ENCODE measurements around the gene MMRN2. TPM values are rescaled to one million over a fixed set of nuclear protein-coding genes. Genes with fewer than 3 reads are reported as not detected.
"Not testable (repeated sequence)": the region's sequence is repeated elsewhere in the genome, so short reads cannot be mapped to it uniquely, and the experiment has no call there.

The MMRN2 gene
- total RNA-seq, 1 donor from 2014 or later = 282 TPM

GRCh38 chr10:86955501-86956194, 1.8 kb downstream of the MMRN2 start:
- no peaks in the 10 kb centered on the region for H3K36me3 ChIP-seq
- no peaks in the 10 kb centered on the region for H3K27me3 ChIP-seq
- TF ChIP-seq CTCF (IDR thresholded peaks at IDR 0.05) = no peak
- DNase-seq (ENCODE audit: low spot score in 2 of 2) = peak in 1 of 2 donors; percentile 9
- H3K4me3 ChIP-seq = peak overlapping the region in 1 of 2 donors; percentile 40
- intact Hi-C loops (cut with DNase I) = loop anchor here (5.0 to 10.0 kb wide), 2 partner anchors 243 to 431 kb away; partner anchors contain the start of gene WAPL
- H3K27ac ChIP-seq = peak overlapping the region; percentile 95 to 98
- H3K9me3 ChIP-seq = no peaks in the 10 kb centered on the region
- peaks cover 58 to 78% of the 10 kb centered on the region in 2 donors for H3K4me1 ChIP-seq

- intact Hi-C loops (cut with DNase I) = loop anchor here (5.0 to 10.0 kb wide), 2 partner anchors 243 to 430 kb away; partner anchors contain the start of gene WAPL
These were observed 2.5 kb downstream of the MMRN2 start for GRCh38 chr10:86954681-86955500.

GRCh38 chr10:86953747-86954680, 3.4 kb downstream of the MMRN2 start:
- Histone ChIP-seq H3K4me1 (peaks cover 51 to 67% of the 10 kb centered on the region in 2 donors), H3K27ac (peak overlapping the region; percentile 95 to 98), H3K4me3 (peak overlapping the region in 1 of 2 donors; percentile 1), H3K9me3 (no peaks in the 10 kb centered on the region), H3K27me3 (no peaks in the 10 kb centered on the region), H3K36me3 (no peaks in the 10 kb centered on the region)
- DNase-seq (ENCODE audit: low spot score in 2 of 2) = peak in 1 of 2 donors; percentile 91
- intact Hi-C loops (cut with DNase I) = loop anchor here (10.0 kb wide), 1 partner anchor 429 kb away; the partner anchor contains the start of gene WAPL
- no peak for TF ChIP-seq CTCF (IDR thresholded peaks at IDR 0.05)

More at GRCh38 chr10:86954681-86955500, 2.5 kb downstream of the MMRN2 start:
- peaks cover 55 to 74% of the 10 kb centered on the region in 2 donors for H3K4me1 ChIP-seq
- no peaks in the 10 kb centered on the region for H3K36me3 ChIP-seq
- H3K9me3 ChIP-seq = no peaks in the 10 kb centered on the region
- DNase-seq (ENCODE audit: low spot score in 2 of 2) = no peak
- no peaks in the 10 kb centered on the region for H3K27me3 ChIP-seq
- H3K4me3 ChIP-seq = peak overlapping the region in 1 of 2 donors; percentile 1
- H3K27ac ChIP-seq = peak overlapping the region; percentile 95 to 98
- TF ChIP-seq CTCF (IDR thresholded peaks at IDR 0.05) = no peak

- H3K36me3 ChIP-seq; H3K4me3 ChIP-seq; H3K27me3 ChIP-seq; H3K9me3 ChIP-seq; DNase-seq (ENCODE audit: low spot score in 2 of 2): not testable (repeated sequence)
- intact Hi-C loops (cut with DNase I) = loop anchor here (10.0 kb wide), 1 partner anchor 428 kb away; the partner anchor contains the start of gene WAPL
- Histone ChIP-seq H3K4me1 (peaks cover 40 to 54% of the 10 kb centered on the region in 2 donors), H3K27ac (peak overlapping the region; percentile 95 to 98)
These were observed 4.7 kb downstream of the MMRN2 start for GRCh38 chr10:86952697-86953096.

- Histone ChIP-seq H3K9me3 (no peaks in the 10 kb centered on the region), H3K4me1 (peaks cover 34 to 49% of the 10 kb centered on the region in 2 donors), H3K36me3 (no peaks in the 10 kb centered on the region), H3K27me3 (no peaks in the 10 kb centered on the region), H3K27ac (peak overlapping the region; percentile 95 to 98), H3K4me3 (no peak overlapping the region)
- peak in 1 of 2 donors; percentile 31 for DNase-seq (ENCODE audit: low spot score in 2 of 2)
- intact Hi-C loops (cut with DNase I) = loop anchor here (10.0 kb wide), 1 partner anchor 427 kb away; the partner anchor contains the start of gene WAPL
- no peak for TF ChIP-seq CTCF (IDR thresholded peaks at IDR 0.05)
These were observed 5.3 kb downstream of the MMRN2 start for GRCh38 chr10:86952106-86952505.

Measured in ascending aorta (tissue), 2 donors.